ENCODE measurements around the gene IGSF6.

IGSF6 gene

DNA sequence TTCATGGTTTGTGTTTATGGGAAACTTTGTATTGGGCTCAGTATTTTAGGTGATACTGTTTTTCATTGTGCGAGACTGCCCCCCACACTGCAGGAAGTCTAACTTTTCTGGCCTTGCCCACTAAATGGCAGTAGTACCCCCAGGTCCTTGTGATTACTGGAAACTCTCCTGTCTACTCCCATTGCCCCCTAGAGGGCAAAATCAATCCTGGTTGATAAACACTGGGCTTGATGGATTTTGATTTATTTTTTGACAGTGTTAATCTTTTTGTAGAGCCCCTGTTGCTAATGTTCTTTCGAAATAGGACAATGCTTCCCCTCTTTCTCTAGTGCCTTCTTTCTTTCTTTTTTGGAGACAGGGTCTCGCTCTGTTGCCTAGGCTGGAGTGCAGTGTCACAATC, 37.5 kb downstream of the IGSF6 start:
- no peak overlapping the region for H3K4me3 ChIP-seq (ENCODE audit: low read depth, low read length)
- DNase-seq (ENCODE audit: low read depth): no peak
- TF ChIP-seq CTCF (IDR thresholded peaks at IDR 0.05; ENCODE audit: control insufficient read depth, extremely low read depth, insufficient read depth): no peak

GRCh38 chr16:21613781-21614180, 38.6 kb downstream of the IGSF6 start:
- no peak for TF ChIP-seq CTCF (IDR thresholded peaks at IDR 0.05; ENCODE audit: control insufficient read depth, extremely low read depth, insufficient read depth)
- no peak overlapping the region for H3K4me3 ChIP-seq (ENCODE audit: low read depth, low read length)

GRCh38 chr16:21613361-21613760, 39.0 kb downstream of the IGSF6 start:
- TF ChIP-seq CTCF (IDR thresholded peaks at IDR 0.05; ENCODE audit: control insufficient read depth, extremely low read depth, insufficient read depth): no peak
- H3K4me3 ChIP-seq (ENCODE audit: low read depth, low read length): no peak overlapping the region
- DNase-seq (ENCODE audit: low read depth): no peak

More at GRCh38 chr16:21613781-21614180, 38.6 kb downstream of the IGSF6 start:
- DNase-seq (ENCODE audit: low read depth): no peak

DNA sequence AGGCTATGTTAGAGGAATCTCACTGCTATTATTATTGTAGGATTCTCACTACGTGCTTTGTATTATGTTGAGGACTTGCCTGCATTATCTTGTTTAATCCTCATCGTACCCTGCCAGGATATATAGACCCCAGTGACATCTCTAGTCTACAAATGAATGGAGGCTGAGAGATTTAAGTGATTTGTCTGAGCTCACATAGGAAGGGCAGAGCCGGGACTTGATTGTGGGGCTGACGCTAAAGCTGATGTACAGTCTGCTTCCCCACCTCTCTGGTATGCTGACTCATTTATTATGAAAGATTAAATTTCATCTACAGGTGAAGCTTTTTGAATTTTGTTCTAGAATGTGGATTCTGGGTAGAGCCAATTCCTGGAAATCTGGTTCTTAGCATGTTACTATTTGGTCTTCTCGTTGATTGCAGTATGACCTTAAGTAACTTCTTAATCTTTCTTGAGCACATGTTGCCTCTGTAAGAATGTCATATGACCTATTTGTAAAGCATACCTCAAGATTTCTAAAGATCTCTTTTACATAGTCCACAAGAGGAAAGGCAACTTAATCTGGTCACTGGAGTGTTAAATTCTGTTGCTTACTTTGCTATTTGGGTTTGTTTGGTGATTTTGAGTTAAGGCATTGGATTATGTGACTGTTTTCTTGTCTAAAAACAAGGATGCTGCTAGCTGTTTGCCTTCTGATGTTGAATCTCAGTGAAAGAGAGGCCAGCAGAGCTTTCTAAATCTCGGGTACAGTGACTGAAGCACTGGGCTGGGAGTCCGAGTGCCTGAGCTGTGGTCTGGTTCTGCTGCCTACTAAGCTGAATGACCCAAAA, 40.6 kb downstream of the IGSF6 start:
- no peak for DNase-seq (ENCODE audit: low read depth)
- no peak overlapping the region for H3K4me3 ChIP-seq (ENCODE audit: low read depth, low read length)
- TF ChIP-seq CTCF (IDR thresholded peaks at IDR 0.05; ENCODE audit: control insufficient read depth, extremely low read depth, insufficient read depth): no peak

DNA sequence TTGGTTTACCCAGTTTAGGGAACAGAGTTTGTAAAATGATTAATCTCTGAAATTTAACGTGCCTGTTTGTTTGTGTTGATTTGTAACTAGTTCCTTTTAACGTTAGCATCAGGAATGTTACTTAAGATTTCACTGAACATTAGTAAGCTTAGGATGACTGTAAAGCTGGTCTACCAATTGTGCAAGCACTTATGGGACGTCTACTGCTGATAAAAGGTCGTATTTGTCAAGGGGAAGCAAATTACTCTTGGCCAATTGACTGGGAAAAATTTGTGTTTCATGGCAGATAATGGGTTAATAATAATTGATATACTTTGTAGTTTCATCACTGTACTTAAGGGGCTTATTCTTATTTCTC, 41.2 kb downstream of the IGSF6 start:
- H3K4me3 ChIP-seq (ENCODE audit: low read depth, low read length): no peak overlapping the region
- TF ChIP-seq CTCF (IDR thresholded peaks at IDR 0.05; ENCODE audit: control insufficient read depth, extremely low read depth, insufficient read depth): no peak
- no peak for DNase-seq (ENCODE audit: low read depth)

DNA sequence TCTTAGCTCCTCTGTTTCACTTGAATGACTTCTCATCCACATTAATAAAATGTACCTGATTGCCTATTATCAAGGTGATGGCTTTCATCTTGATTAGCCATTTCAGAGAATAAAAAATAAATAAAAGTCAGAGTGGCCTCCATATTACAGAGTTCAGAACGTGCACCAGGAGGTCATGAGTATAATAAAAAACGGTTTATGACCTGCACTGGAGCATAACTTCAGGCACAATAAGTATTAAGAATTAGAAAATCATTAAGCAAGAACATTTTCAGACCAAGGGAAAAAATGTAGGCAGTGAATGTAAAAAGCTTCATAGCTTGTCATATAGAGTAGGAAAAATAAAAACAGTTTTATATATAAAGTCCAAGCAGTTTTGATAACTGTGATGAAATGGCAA, 41.6 kb downstream of the IGSF6 start:
- H3K4me3 ChIP-seq (ENCODE audit: low read depth, low read length): no peak overlapping the region
- no peak for DNase-seq (ENCODE audit: low read depth)
- TF ChIP-seq CTCF (IDR thresholded peaks at IDR 0.05; ENCODE audit: control insufficient read depth, extremely low read depth, insufficient read depth): no peak

DNA sequence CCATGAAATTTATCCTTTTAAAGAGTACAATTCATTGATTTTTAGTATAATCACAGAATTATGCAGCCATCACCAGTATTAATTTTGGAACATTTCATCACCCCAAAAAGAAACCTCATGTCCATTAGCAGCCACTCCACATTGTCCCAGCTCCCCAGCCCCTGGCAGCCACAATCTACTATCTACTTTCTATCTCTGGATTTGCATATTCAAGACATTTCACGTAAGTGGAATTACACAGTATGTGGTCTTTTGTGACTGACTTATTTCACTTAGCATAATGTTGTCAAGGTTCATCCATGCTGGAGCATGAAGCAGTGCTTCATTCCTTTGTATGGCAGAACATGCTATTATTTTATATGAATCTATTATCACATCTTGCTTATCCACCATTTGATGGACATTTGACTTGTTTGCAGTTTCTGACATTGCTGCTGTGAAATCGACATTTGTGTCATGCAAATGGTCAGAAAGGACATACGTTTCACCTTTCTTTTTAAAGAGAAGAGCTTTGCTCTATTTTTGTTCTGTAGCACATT, 42.3 kb downstream of the IGSF6 start:
- no peak for TF ChIP-seq CTCF (IDR thresholded peaks at IDR 0.05; ENCODE audit: control insufficient read depth, extremely low read depth, insufficient read depth)
- no peak overlapping the region for H3K4me3 ChIP-seq (ENCODE audit: low read depth, low read length)
- no peak for DNase-seq (ENCODE audit: low read depth)

Data from LNCaP clone FGC (cell line).